GM12873 (cell line): ENCODE results near the gene NEU2.

Experiments used
- TF ChIP-seq, protein P1 (sequence below): IDR thresholded peaks from 2 replicates; pipeline ENCODE4 v1.5.1; 2012; ENCODE audit warnings: low read depth, mild to moderate bottlenecking, moderate library complexity, low read length, control low read depth; ENCODE audit not compliant: insufficient read depth; ENCODE audit errors: missing control alignments

Gene NEU2

GRCh38 chr2:233065954-233066470 is 33.5 kb downstream of the NEU2 start:
- TF ChIP-seq, protein P1, sequence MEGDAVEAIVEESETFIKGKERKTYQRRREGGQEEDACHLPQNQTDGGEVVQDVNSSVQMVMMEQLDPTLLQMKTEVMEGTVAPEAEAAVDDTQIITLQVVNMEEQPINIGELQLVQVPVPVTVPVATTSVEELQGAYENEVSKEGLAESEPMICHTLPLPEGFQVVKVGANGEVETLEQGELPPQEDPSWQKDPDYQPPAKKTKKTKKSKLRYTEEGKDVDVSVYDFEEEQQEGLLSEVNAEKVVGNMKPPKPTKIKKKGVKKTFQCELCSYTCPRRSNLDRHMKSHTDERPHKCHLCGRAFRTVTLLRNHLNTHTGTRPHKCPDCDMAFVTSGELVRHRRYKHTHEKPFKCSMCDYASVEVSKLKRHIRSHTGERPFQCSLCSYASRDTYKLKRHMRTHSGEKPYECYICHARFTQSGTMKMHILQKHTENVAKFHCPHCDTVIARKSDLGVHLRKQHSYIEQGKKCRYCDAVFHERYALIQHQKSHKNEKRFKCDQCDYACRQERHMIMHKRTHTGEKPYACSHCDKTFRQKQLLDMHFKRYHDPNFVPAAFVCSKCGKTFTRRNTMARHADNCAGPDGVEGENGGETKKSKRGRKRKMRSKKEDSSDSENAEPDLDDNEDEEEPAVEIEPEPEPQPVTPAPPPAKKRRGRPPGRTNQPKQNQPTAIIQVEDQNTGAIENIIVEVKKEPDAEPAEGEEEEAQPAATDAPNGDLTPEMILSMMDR = no peak

GRCh38 chr2:233068762-233069418 is 36.4 kb downstream of the NEU2 start:
- TF ChIP-seq, protein P1 = no peak

DNA sequence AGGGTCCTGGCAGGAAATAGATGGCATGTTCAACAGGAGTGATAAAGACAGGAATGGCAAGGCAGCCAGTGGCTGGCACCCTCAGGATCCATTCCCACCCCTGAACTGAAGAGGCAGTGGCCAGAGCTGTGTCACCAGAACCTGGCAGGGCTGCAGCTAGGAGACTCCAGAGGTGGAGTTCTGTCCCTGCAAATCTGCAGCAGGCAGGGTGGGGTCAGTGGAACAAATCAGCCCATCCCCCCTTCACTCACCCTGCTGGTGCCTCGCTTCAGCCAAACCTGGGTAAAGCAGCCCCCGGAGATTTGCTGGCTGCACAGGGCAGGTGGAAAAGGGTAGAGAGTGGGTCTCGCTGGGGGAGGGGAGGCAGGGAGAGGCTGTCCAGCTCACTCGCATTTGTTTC is 40.4 kb downstream of the NEU2 start:
- TF ChIP-seq, protein P1 = no peak

DNA sequence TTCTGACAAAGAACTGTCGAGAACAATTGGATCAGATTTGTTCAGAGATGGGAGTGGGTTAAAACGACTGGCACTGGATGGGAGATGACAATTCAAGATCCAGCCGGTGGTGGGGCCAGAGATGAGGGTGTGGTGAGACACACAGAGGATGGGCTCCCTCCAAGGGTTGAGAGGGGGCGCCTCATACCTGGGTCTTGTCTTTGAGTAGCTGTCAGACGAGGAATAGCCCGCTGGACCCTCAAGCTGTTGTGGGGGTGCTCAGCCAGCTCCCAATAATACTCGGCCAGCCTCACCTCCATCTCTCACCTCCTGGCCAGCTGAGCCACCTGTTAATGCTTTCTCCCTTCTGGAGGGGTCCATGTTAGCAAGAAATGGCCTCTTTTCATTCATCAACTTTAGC is 41.6 kb downstream of the NEU2 start:
- TF ChIP-seq, protein P1 = no peak

DNA sequence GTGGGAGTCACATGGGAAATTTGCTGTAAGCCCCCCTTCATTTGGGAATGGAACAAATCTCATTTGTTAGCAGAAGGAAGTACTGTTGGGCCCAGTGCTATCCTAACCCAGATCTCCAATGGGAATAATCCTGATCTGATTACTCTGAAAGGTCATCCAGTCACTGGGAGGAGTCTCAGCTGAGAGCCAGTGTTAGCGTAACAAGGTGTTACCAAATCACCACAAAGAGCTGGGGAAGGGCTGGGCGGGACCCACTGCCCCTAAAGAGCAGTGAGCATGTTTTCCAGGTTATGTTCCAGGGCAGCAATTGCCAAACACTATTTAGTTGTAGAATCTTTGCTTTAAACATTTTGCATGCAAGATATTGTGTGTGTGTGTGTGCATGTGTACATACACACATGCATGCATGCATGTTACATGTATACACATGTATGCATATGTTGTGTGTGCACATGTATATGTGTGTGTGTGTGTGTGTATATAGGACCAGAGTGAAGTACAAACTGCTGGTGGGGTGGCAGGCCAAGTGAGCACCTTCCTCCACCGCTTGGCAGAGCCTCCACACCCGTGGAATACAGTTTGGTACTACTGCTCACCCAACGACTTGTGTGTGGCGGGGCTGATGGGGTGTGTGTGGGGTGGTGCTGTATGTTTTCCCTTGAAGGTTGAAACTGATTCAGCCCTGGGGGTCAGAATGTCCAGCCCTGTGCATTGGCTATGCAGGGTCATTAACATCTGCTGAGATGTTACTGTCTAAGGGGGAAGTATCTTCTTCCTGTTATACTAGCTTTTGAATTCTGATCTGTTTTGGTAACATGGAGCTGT is 42.9 kb downstream of the NEU2 start:
- TF ChIP-seq, protein P1 = no peak

GRCh38 chr2:233075966-233076339 is 43.5 kb downstream of the NEU2 start:
- TF ChIP-seq, protein P1 = no peak

- TF ChIP-seq, protein P1 = no peak
These were observed 44.3 kb downstream of the NEU2 start for GRCh38 chr2:233076749-233077148.
